PC-9 (cell line): ENCODE data around the gene MINDY4. TPM values are rescaled to one million over a fixed set of nuclear protein-coding genes. Genes with fewer than 3 reads are reported as not detected.

ENCODE experiments used
- BruUV-seq: library from RNA; stranded (reverse); fragments of 400-500 nt; replicated peaks from 2 replicates; lab custom pipeline; 2021; lab: Mats Ljungman, UMichigan
- CTCF ChIA-PET: fragments of 300-600 bp; sonication (Branson Sonifier 250); formaldehyde crosslinking; loops from one replicate; lab custom pipeline; 2022; ENCODE audit warnings: antibody characterized with exemption; lab: Charles Lee
- POLR2A ChIA-PET: fragments of 300-600 bp; sonication (Branson Sonifier 250); formaldehyde crosslinking; loops from one replicate; lab custom pipeline; 2022; ENCODE audit warnings: antibody characterized with exemption; ENCODE audit not compliant: unreplicated experiment; lab: Charles Lee
- DNase-seq, 2 experiments: peaks; one replicate each; pipeline versions ENCODE4 v3.0.0 to v3.0.0-alpha.2; 2015 to 2022; ENCODE audit warnings: mixed read lengths in 1 of 2
- H2AFZ ChIP-seq: fragments of 200-600 bp; sonication (generic); 2 replicates; pipeline ENCODE4 v1.8.1; 2017; ENCODE audit warnings: antibody characterized with exemption
- H3F3A ChIP-seq: fragments of 200-600 bp; sonication (generic); 2 replicates; pipeline ENCODE4 v1.8.1; 2017; ENCODE audit warnings: antibody characterized with exemption, mild to moderate bottlenecking, low read depth; ENCODE audit not compliant: insufficient read depth
- H3K27ac ChIP-seq: fragments of 200-600 bp; sonication (generic); 2 replicates; pipeline ENCODE4 v1.6.1; 2016; ENCODE audit warnings: mixed run types
- H3K27me3 ChIP-seq: fragments of 200-600 bp; sonication (generic); 2 replicates; pipeline ENCODE4 v1.6.1; 2016; ENCODE audit warnings: low read depth, mixed run types; ENCODE audit not compliant: insufficient read depth
- H3K36me3 ChIP-seq: fragments of 200-600 bp; sonication (generic); 2 replicates; pipeline ENCODE4 v1.6.1; 2016; ENCODE audit warnings: low read depth, mixed run types
- H3K4me1 ChIP-seq: fragments of 200-600 bp; sonication (generic); replicated peaks from 2 replicates; pipeline ENCODE4 v1.6.1; 2016; ENCODE audit warnings: mixed run types; ENCODE audit not compliant: insufficient read depth
- H3K4me2 ChIP-seq: fragments of 200-600 bp; sonication (generic); 2 replicates; pipeline ENCODE4 v1.6.1; 2017; ENCODE audit warnings: mixed run types
- H3K4me3 ChIP-seq: fragments of 200-600 bp; sonication (generic); 2 replicates; pipeline ENCODE4 v1.6.1; 2016; ENCODE audit warnings: mixed run types
- H3K79me2 ChIP-seq: fragments of 200-600 bp; sonication (generic); 2 replicates; pipeline ENCODE4 v1.6.1; 2017; ENCODE audit warnings: low read depth, mixed run types
- H3K9me2 ChIP-seq: fragments of 200-600 bp; sonication (generic); 2 replicates; pipeline ENCODE4 v1.8.1; 2017; ENCODE audit warnings: mild to moderate bottlenecking; ENCODE audit not compliant: insufficient read depth
- H3K9me3 ChIP-seq: fragments of 200-600 bp; sonication (generic); 2 replicates; pipeline ENCODE4 v1.8.1; 2016; ENCODE audit warnings: low read depth; ENCODE audit not compliant: insufficient read depth
- H4K20me1 ChIP-seq: fragments of 200-600 bp; sonication (generic); 2 replicates; pipeline ENCODE4 v1.8.1; 2017; ENCODE audit not compliant: insufficient read depth
- CTCF ChIP-seq: fragments of 200-600 bp; sonication (generic); conservative IDR thresholded peaks from 2 replicates; pipeline ENCODE4 v1.6.1; 2017; ENCODE audit warnings: mixed run types, antibody characterized with exemption, mild to moderate bottlenecking, moderate library complexity
- EZH2 ChIP-seq: fragments of 200-600 bp; sonication (generic); IDR thresholded peaks from 2 replicates; pipeline ENCODE4 v1.8.0; 2017; ENCODE audit warnings: antibody characterized with exemption, low read depth
- intact Hi-C: fragments of 100-400 bp; cut with micrococcal nuclease; formaldehyde crosslinking; loops from one replicate; pipeline ENCODE4 v1.10.0; 2022; ENCODE audit not compliant: unreplicated experiment
- total RNA-seq: library from RNA; stranded (reverse); gene quantifications from 2 replicates; pipeline ENCODE4 v1.2.3, GENCODE V29; 2021

Gene MINDY4
- total RNA-seq, 1 experiment from 2014 or later, result 14.8 TPM

DNA sequence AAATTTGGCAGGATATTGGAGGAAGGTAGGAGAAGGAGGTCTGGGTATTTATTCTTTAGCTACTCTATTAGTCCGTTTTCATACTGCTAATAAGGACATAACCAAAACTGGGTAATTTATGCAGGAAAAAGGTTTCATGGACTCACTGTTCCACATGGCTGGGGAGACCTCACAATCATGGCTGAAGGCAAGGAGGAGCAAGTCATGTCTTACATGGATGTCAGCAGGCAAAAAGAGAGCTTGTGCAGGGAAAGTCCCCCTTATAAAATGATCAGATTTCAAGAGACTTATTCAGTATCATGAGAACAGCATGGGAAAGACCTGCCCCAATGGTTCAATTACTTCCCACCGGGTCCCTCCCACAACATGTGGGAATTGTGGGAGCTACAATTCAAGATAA lies 21.2 kb upstream of the MINDY4 start:
- DNase-seq, result no peak
- Histone ChIP-seq H4K20me1 (no peaks in the 10 kb centered on the region), H3K27ac (no peak overlapping the region), H2AFZ (no peak overlapping the region), H3K4me1 (no peaks in the 10 kb centered on the region), H3K27me3 (peaks cover 30% of the 10 kb centered on the region), H3K79me2 (no peaks in the 10 kb centered on the region), H3K4me3 (no peak overlapping the region), H3K4me2 (no peak overlapping the region), H3F3A (no peaks in the 10 kb centered on the region), H3K9me2 (no peaks in the 10 kb centered on the region), H3K9me3 (no peaks in the 10 kb centered on the region; the same call in 1 of the 2 replicates), H3K36me3 (no peaks in the 10 kb centered on the region)
- ChIA-PET CTCF (no interaction called here), POLR2A (interaction anchor here (0.6 kb wide), 1 partner anchor 844 kb away, joined by 14 read pairs; no protein-coding TSS in a partner anchor)
- TF ChIP-seq EZH2 (no peak), CTCF (no peak)
- intact Hi-C loops, result no loop called here
- no TSS peak for BruUV-seq

GRCh38 chr7:30750683-30751650 lies 20.2 kb upstream of the MINDY4 start:
- TF ChIP-seq EZH2 (no peak), CTCF (no peak)
- intact Hi-C loops, result no loop called here
- CTCF ChIA-PET, result no interaction called here

GRCh38 chr7:30751696-30752273 lies 19.4 kb upstream of the MINDY4 start, which contains the start of gene INMT:
Gene INMT, plus strand, starts transcription at chr7:30752135. Its CDS starts 16 bp downstream, at chr7:30752151.
- Histone ChIP-seq H3K4me1 (no peaks in the 10 kb centered on the region), H3K4me2 (no peak within 1 kb of the TSS), H3K36me3 (no peaks in the 10 kb centered on the region), H2AFZ (no peak within 1 kb of the TSS), H3K9me2 (no peaks in the 10 kb centered on the region), H3K9me3 (no peaks in the 10 kb centered on the region; the same call in 1 of the 2 replicates), H3K27ac (no peak within 1 kb of the TSS), H3K4me3 (no peak within 1 kb of the TSS), H4K20me1 (no peaks in the 10 kb centered on the region), H3K79me2 (no peaks in the 10 kb centered on the region), H3K27me3 (peaks cover 40% of the 10 kb centered on the region), H3F3A (no peaks in the 10 kb centered on the region)
- intact Hi-C loops, result no loop called here
- no peak for DNase-seq
- ChIA-PET POLR2A (no interaction called here), CTCF (no interaction called here)
- no TSS peak for BruUV-seq
- TF ChIP-seq EZH2 (no peak), CTCF (no peak)

More at GRCh38 chr7:30750683-30751650, 20.2 kb upstream of the MINDY4 start:
- DNase-seq, result no peak
- Histone ChIP-seq H3K4me3 (no peak overlapping the region), H3K9me3 (no peaks in the 10 kb centered on the region; the same call in 1 of the 2 replicates), H3K27me3 (peaks cover 38% of the 10 kb centered on the region), H2AFZ (no peak overlapping the region), H3K4me2 (no peak overlapping the region), H3K27ac (no peak overlapping the region), H4K20me1 (no peaks in the 10 kb centered on the region), H3K4me1 (no peaks in the 10 kb centered on the region), H3K9me2 (no peaks in the 10 kb centered on the region), H3K79me2 (no peaks in the 10 kb centered on the region), H3F3A (no peaks in the 10 kb centered on the region), H3K36me3 (no peaks in the 10 kb centered on the region)
- POLR2A ChIA-PET, result no interaction called here
- BruUV-seq, result no TSS peak
